OCI-LY1 (cell line): Measurements from ENCODE around the gene MRPS30.

Source experiments
- H2AFZ ChIP-seq: fragments of 200-600 bp; sonication (generic), shearing (Covaris generic); 2 replicates; pipeline ENCODE4 v1.6.0; 2014; ENCODE audit warnings: antibody characterized with exemption, mild to moderate bottlenecking, low read length
- H3F3A ChIP-seq: fragments of 200-600 bp; sonication (generic), shearing (Covaris generic); 2 replicates; pipeline ENCODE4 v1.6.0; 2014; ENCODE audit warnings: mild to moderate bottlenecking, antibody characterized with exemption, low read length, moderate library complexity; ENCODE audit not compliant: insufficient read depth
- H3K27ac ChIP-seq: fragments of 200-600 bp; sonication (generic); 2 replicates; pipeline ENCODE4 v1.5.1; 2014; ENCODE audit warnings: low read length, mixed run types, mild to moderate bottlenecking, low read depth; ENCODE audit not compliant: poor library complexity, severe bottlenecking
- H3K27me3 ChIP-seq: fragments of 200-600 bp; sonication (generic); 2 replicates; pipeline ENCODE4 v1.6.0; 2014; ENCODE audit warnings: antibody characterized with exemption, mild to moderate bottlenecking, low read length, moderate library complexity; ENCODE audit not compliant: insufficient read depth
- H3K36me3 ChIP-seq: fragments of 200-600 bp; sonication (generic); 2 replicates; pipeline ENCODE4 v1.6.1; 2014; ENCODE audit warnings: mild to moderate bottlenecking, antibody characterized with exemption, low read length, moderate library complexity, mixed read lengths; ENCODE audit not compliant: insufficient read depth
- H3K4me1 ChIP-seq: fragments of 200-600 bp; sonication (generic); 2 replicates; pipeline ENCODE4 v1.5.1; 2014; ENCODE audit warnings: mild to moderate bottlenecking, low read length, moderate library complexity; ENCODE audit not compliant: insufficient read depth, severe bottlenecking
- H3K4me2 ChIP-seq: fragments of 200-600 bp; sonication (generic), shearing (Covaris generic); 2 replicates; pipeline ENCODE4 v1.6.1; 2014; ENCODE audit warnings: low read length
- H3K4me3 ChIP-seq: fragments of 200-600 bp; sonication (generic); 2 replicates; pipeline ENCODE4 v1.5.1; 2014; ENCODE audit warnings: low read length, low read depth, mild to moderate bottlenecking, mixed read lengths; ENCODE audit not compliant: poor library complexity, severe bottlenecking
- H3K79me2 ChIP-seq: fragments of 200-600 bp; shearing (Covaris generic); 2 replicates; pipeline ENCODE4 v1.6.1; 2016; ENCODE audit warnings: mixed run types, low read length, mixed read lengths; ENCODE audit not compliant: insufficient read depth
- H3K9ac ChIP-seq: fragments of 200-600 bp; sonication (generic), shearing (Covaris generic); 2 replicates; pipeline ENCODE4 v1.6.1; 2014; ENCODE audit warnings: mild to moderate bottlenecking, low read length, mixed read lengths
- H3K9me2 ChIP-seq: fragments of 200-600 bp; sonication (generic), shearing (Covaris generic); 2 replicates; pipeline ENCODE4 v1.6.1; 2014; ENCODE audit warnings: low read depth, mild to moderate bottlenecking, low read length, mixed read lengths
- H3K9me3 ChIP-seq: fragments of 200-600 bp; shearing (Covaris generic); 2 replicates; pipeline ENCODE4 v1.6.1; 2014; ENCODE audit warnings: low read length, mixed read lengths
- H4K20me1 ChIP-seq: fragments of 200-600 bp; sonication (generic), shearing (Covaris generic); 2 replicates; pipeline ENCODE4 v1.6.0; 2016; ENCODE audit warnings: mild to moderate bottlenecking, low read length; ENCODE audit not compliant: insufficient read depth
- EZH2 ChIP-seq: fragments of 200-600 bp; sonication (generic), shearing (Covaris generic); IDR thresholded peaks from 2 replicates; pipeline ENCODE4 v1.8.0; 2017; ENCODE audit warnings: borderline replicate concordance, mixed run types, mild to moderate bottlenecking, antibody characterized with exemption, low read length, moderate library complexity, mixed read lengths
- TF ChIP-seq, protein P1 (sequence below): fragments of 200-600 bp; sonication (generic), shearing (Covaris generic); IDR thresholded peaks from 2 replicates; pipeline ENCODE4 v1.5.1; 2017; ENCODE audit warnings: mild to moderate bottlenecking, antibody characterized with exemption, low read length, moderate library complexity, mixed read lengths

Gene MRPS30

DNA sequence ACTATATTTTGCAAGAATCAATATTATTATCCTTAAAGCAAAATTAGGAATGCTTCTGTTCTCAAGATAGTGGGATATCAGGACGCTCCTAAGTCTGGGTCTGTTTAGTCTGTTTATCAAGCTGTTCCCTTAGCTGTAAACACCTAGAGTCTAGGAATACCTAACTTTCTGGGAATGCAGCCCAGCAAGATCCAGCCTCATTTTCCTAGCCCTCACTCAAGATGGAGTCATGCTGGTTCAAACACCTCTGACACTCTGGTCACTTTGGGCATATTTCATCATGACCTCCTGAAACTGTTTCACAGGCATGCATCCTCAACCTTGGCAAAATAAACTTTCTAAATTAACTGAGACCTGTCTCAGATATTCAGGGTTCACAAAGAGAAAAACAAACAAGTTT lies 14.4 kb upstream of the MRPS30 start:
- Histone ChIP-seq H3K79me2 (no peaks in the 10 kb centered on the region), H3K27ac (no peak overlapping the region), H3K4me2 (no peak overlapping the region), H3K9me3 (0 out of 2 replicates have a peak, but pooled peaks cover 7% of the 10 kb centered on the region), H3K9me2 (no peaks in the 10 kb centered on the region), H3K36me3 (no peaks in the 10 kb centered on the region), H3K27me3 (no peaks in the 10 kb centered on the region), H3K4me1 (no peaks in the 10 kb centered on the region), H3F3A (no peaks in the 10 kb centered on the region), H3K9ac (no peak overlapping the region), H2AFZ (no peak overlapping the region), H3K4me3 (no peak overlapping the region), H4K20me1 (no peaks in the 10 kb centered on the region)
- no peak for TF ChIP-seq EZH2
- TF ChIP-seq, protein P1, sequence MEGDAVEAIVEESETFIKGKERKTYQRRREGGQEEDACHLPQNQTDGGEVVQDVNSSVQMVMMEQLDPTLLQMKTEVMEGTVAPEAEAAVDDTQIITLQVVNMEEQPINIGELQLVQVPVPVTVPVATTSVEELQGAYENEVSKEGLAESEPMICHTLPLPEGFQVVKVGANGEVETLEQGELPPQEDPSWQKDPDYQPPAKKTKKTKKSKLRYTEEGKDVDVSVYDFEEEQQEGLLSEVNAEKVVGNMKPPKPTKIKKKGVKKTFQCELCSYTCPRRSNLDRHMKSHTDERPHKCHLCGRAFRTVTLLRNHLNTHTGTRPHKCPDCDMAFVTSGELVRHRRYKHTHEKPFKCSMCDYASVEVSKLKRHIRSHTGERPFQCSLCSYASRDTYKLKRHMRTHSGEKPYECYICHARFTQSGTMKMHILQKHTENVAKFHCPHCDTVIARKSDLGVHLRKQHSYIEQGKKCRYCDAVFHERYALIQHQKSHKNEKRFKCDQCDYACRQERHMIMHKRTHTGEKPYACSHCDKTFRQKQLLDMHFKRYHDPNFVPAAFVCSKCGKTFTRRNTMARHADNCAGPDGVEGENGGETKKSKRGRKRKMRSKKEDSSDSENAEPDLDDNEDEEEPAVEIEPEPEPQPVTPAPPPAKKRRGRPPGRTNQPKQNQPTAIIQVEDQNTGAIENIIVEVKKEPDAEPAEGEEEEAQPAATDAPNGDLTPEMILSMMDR: no peak

DNA sequence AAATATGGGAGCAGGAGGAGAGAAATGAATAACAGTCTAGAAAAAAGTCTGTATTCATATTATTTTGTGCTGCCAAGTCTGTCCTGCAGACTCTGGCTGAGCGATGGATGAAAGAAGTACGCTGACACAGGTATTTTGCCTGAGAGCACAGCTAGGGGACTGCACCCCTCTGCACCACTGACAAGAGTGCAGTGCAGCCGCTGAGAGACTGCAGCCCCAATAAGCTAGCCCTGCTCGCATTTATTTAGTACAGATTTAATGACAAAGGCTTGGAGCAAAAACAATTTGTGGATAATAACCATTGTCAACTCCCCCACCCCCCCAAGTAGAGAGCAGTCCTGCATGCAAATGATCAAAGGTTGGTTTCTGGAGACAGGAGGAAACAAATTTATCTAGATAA lies 13.3 kb upstream of the MRPS30 start:
- Histone ChIP-seq H3K4me3 (no peak overlapping the region), H3K4me1 (no peaks in the 10 kb centered on the region), H2AFZ (no peak overlapping the region), H3K9me3 (0 out of 2 replicates have a peak, but pooled peaks cover 7% of the 10 kb centered on the region), H3K79me2 (no peaks in the 10 kb centered on the region), H3K9me2 (no peaks in the 10 kb centered on the region), H3K9ac (no peak overlapping the region), H3K27ac (no peak overlapping the region), H3K27me3 (no peaks in the 10 kb centered on the region), H4K20me1 (no peaks in the 10 kb centered on the region), H3F3A (no peaks in the 10 kb centered on the region), H3K4me2 (no peak overlapping the region), H3K36me3 (no peaks in the 10 kb centered on the region)
- no peak for TF ChIP-seq EZH2
- TF ChIP-seq, protein P1: no peak

DNA sequence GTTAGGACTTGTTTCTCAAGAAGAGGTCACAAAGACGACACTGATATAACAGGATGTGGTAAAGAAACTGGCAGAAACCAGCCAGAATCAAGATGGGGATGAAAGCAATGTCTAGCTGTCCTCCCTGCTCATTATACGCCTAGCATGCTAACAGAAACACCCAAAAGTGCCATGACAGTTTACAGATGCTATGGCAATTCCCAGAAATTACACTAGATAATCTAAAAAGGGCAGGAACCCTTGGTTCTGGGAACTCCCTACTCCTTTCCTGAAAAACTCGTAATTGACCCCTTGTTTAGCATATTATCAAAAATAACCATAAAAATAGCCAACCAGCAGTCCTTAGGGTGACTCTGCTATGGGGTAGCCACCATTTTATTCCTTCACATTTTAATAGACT lies 10.9 kb upstream of the MRPS30 start:
- no peaks in the 10 kb centered on the region for H3K4me1 ChIP-seq

More for the DNA sequence above, 10.9 kb upstream of the MRPS30 start:
- Histone ChIP-seq H3K27me3 (no peaks in the 10 kb centered on the region), H4K20me1 (no peaks in the 10 kb centered on the region), H3K9me2 (no peaks in the 10 kb centered on the region), H3K4me3 (no peak overlapping the region), H3F3A (no peaks in the 10 kb centered on the region), H3K36me3 (no peaks in the 10 kb centered on the region), H3K9me3 (0 out of 2 replicates have a peak, but pooled peaks cover 7% of the 10 kb centered on the region), H2AFZ (no peak overlapping the region), H3K27ac (no peak overlapping the region), H3K79me2 (no peaks in the 10 kb centered on the region), H3K4me2 (no peak overlapping the region), H3K9ac (no peak overlapping the region)
- TF ChIP-seq, protein P1: no peak
- no peak for TF ChIP-seq EZH2
